GM19099 (cell line): ENCODE measurements around the gene CCDC187.

Source experiments
- POLR2A ChIP-seq: IDR thresholded peaks from 3 replicates; pipeline ENCODE4 v1.6.1; 2011; ENCODE audit warnings: low read depth; ENCODE audit not compliant: insufficient read length; ENCODE audit errors: extremely low read depth

The CCDC187 gene

DNA sequence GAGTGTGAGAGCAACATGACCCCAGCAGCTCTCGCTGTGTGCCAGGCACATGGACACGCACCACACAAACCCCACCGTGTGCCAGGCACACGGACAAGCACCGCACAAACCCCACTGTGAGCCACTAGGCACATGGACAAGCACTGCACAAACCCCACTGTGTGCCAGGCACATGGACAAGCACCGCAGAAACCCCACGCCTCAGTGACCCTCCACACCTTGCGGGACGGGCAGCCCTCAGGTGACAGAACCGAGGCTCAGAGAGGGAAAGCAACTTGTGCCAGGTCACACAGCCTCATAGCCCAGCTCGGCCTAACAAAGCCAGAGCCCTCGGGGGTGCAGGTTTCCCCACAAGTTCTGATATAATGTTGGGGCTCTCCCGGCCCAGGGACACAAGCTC, 21.5 kb upstream of the CCDC187 start:
- no peak for TF ChIP-seq POLR2A

DNA sequence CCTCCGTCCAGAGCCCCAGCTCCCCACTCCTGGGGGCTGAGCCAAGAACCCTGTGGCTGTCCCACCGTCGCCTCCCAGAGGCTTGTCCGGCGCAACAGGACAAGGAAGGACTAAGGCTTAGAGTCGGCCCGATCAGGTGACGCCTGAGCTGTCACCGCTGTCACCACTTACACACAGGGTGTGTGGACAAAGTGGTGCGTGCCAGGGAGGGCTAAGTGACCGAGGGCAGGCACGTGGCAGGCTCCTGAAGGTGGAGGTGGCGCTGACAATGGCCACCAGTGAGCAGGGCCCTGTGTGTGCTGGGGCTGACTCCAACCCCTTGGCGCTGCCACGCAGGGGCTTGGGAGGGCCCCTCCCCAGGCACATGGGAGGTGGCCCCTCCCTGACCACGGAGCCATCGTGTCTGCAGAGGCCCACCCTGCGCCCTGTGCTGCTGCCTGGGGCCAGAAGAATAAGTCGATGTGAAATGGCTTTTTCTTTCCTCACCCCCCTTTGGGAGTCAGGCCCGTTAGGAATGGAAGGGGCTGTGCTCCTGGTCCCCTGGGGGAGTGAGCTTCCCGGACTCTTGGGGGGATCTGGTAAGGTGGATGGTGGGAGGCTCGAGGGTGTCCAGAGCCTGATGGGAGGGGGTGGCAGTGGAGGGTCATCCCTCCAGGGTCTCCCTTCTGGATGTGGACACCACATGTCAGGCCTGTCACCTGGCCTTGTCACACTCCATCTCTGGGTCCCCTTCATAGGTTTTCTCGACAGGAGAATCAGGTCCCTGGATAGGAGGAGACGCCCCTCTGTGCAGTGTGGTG, 20.8 kb upstream of the CCDC187 start:
- TF ChIP-seq POLR2A: no peak

GRCh38 chr9:136323371-136323789, 19.5 kb upstream of the CCDC187 start:
- no peak for TF ChIP-seq POLR2A

DNA sequence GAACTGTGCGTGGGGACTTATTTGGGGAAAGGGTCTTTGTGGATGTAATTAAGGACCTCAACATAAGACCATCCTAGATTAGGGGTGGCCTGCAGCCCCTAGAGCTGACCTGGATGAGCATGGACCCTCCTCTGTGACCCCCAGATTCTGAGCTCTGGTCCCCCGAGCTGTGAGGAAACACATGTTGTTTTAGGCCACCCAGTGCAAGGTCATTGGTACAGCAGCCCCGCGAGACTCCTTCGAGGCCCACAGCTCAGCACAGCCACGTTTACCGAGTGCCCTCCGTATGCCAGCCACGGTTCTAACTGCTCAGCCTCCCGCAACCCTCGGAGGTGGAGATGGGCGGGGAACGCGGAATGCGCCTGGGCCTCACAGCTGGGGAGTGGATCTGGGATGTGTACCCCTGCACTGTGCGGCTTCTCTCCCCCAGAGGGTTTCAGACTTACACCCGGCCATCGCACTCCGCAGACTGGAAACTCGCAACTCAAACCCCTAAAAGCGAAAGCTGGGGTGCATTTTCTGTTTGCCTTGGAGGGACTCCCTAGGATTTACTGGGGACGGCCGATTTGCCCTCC, 18.9 kb upstream of the CCDC187 start:
- TF ChIP-seq POLR2A: no peak

GRCh38 chr9:136321561-136321960, 17.7 kb upstream of the CCDC187 start:
- no peak for TF ChIP-seq POLR2A

DNA sequence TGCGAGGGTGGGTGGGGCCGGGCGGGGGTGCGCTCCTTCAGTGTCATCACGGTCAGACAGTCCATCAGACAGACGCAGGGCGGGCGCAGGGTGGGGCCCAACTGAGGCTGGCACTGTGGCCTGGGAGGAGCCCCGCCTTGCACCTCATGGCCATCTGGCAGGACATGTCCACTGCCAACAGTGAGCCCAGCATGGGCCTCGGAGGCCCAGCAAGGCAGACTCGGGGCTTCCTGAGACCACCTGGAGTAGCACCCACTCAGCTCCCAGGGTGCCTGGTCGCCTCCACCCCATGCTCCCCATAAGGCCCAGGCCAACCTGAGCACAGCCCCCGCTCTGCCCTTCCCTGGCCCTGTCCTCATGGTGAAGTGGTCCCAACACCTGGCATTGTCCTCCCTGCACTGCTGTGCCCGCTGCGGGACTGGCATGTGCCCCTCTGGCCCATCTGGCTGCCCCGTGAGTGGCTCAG, 14.9 kb upstream of the CCDC187 start:
- no peak for TF ChIP-seq POLR2A

DNA sequence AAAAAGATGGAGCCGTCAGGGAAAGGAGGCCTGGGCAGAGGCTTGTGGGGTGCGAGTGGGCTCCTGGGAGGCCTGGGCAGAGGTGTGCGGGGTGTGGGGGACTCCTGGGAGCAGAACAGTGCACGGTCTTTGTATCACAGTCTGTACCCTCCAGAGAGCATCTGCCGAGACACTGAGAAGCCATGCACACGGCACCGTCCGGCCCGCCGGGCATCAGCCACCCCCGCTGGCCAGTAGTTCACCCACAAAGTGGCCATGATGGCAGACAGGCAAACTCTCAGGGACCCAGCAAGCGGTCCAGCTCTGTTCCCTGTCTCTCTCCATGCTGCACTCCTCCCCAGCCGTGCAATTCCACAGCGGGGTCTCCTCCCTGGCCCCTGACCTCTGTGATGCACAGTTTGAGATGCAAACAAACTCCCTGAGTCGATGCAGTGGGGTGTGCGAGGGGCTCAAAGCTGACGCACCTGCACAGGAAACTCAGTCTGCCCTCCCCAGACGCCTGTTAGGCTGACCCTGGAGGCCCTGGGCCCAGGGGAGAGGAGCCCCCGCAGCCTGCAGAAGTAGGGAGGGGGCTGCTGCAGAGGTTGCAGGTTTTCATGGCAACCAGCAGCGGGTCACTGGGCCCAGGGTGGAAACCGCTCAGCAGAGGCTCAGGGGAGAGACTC, 14.3 kb upstream of the CCDC187 start:
- no peak for TF ChIP-seq POLR2A

DNA sequence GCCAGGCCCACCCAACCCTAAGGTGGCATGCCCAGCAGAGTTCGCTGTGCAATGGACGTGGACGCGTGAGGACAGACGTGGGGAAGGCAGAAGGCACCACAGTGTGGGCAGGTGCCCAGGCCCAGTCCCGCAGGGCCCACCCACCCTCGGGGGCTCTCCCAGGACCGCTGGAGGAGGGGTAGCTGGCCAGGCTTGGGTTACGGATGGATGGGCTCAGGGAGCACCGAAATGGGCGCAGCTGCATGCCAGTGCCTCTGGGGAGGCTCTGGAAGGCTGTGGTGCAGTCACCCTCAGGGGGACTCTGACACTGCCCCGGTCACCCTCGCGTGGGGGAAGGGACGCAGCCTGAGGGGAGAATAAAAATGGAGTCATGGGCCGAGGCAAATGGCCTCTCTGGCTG, 13.8 kb upstream of the CCDC187 start:
- no peak for TF ChIP-seq POLR2A

DNA sequence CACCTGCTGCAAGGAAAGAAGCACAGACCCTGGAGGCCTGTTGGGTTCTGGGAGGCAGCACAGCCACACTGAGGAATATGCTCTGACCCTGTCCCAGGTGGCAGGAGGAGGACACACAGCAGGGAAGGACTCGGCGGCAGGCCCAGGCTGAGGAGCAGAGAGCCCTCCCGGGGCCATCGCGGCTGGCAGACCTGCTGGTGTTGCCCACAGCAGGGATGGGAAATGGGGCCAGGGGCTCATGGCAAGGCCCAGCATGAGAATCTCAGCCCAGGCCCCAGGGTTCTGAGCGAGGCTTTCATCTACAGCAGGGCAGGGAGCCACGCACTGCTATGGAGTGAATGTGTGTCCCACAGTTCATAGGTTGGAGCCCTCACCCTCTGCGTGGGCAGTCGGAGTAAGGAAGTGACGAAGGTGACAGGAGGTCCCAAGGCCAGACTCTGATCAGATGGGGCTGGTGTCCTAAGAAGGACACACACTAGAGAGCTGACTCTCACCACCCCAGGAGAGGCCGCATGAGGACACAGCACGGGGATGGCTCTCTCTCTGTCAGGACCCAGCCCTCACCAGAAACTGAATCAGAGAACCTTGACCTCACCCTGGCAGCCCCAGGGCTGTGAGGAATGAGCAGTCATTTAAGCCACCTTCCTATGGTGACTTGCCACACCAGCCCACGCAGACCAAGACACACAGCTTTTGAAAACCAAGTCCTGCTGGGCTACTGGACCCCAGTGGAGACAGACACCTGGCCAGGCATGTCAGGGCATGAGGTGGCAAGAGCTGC, 13.2 kb upstream of the CCDC187 start:
- TF ChIP-seq POLR2A: no peak

DNA sequence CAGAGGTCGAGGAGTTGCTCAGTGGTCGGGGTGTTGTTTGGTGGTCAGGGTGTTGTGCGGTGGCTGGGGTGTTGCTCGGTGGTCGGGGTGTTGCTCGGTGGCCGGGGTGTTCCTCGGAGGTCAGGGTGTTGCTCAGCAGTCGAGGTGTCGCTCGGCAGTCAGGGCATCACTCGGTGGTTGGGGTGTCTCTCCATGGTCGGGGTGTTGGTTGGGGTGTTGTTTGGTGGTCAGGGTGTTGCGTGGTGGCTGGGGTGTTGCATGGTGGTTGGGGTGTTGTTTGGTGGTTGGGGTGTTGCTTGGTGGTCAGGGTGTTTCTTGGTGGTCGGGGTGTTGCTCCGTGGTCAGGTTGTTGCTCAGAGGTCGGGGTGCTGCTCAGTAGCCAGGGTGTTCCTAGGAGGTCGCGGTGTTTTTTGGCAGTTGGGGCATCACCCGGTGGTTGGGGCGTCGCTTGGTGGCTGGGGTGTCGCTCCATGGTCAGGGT, 12.4 kb upstream of the CCDC187 start:
- no peak for TF ChIP-seq POLR2A

DNA sequence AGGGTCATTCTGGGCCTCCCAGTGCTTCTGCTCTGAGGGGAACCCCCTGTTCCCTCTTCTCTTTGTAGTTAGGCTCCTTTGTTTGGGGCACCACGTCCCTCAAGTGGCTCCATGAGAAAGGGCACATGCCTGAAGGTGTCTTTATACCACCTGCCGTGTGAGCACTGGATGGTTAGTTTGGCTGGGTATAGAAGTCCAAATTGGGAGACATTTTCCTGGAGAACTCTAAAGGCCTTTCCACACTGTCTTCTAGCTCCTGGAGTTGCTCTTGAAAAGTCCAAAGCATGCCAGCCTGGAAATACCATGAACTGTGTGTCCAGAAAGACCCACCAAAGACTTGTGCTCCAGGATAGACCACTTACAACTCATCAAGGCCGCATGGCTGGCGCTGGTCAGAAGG, 11.1 kb upstream of the CCDC187 start:
- no peak for TF ChIP-seq POLR2A

DNA sequence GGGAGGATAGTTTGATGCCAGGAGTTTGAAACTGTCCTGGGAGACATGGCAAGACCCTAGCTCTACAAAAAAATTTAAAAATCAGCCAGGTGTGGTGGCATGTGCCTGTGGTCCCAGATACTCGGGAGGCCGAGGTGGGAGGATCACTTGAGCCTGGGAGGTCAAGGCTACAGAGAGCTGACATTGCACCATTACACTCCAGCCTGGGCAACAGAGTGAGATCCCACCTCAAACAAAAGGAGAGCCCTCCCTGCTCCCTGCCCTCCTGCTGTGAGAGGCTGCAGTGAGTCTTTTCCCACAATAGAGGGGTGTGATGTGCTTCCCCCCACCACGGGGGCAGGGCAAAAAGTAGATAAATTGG, 10.1 kb upstream of the CCDC187 start:
- TF ChIP-seq POLR2A: no peak

DNA sequence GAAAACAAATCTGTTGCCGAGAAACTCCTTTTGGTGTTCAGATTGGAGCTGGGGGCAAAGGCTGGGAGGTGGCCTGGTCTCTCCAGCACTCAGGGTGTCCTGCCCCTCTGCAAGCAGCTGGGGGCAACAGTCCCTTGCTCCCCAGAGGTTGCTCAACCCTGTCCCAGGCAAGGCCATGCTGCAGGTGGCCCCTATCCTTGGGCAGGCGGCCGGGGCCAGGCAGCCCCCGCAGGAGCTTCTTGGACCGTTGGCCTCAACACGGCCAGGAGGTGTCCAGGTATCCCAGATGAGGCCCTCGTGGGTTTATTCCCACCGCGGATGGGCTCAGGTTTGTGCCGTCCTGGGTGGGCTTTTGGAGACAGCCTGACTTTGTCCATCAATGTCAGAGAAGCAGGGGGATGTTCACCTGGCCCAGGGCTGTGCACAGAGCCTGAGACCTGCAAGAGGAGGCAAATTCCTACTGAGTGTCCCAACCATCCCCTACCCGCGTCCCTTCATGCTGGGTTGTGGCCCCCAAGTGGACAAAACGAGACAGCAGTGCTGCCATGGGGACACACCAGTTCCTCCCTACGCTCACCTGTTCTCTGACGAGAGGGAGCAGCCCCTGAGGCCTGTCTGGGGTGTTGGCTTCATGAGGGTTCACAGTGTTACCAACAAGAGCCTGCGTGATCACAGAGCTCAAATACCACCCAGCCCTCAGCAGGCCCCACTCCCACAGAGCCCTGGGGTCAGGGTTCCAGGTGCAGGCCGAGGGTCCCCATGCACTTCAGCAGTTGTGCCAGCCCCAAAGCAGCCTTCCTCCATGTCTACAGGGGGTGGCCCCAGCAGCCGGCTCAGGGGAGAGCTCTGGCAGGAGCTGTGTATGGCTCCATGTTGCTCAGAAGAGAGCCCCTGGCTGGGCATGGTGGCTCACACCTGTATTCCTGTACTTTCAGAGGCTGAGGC, 9.5 kb upstream of the CCDC187 start:
- no peak for TF ChIP-seq POLR2A

- no peak for TF ChIP-seq POLR2A
These were observed 8.5 kb upstream of the CCDC187 start for GRCh38 chr9:136312436-136312835.
